ENCODE results near the gene MAP3K6.

MAP3K6 gene

GRCh38 chr1:27351541-27352107 is 15.1 kb downstream of the MAP3K6 start:
- no peaks in the 10 kb centered on the region for H3K27me3 ChIP-seq (ENCODE audit: insufficient read depth, low read length)
- H3K4me3 ChIP-seq (ENCODE audit: low read length): peak overlapping the region; percentile 12
- H2AFZ ChIP-seq (ENCODE audit: low read depth, low read length): peak overlapping the region; percentile 51
- no peaks in the 10 kb centered on the region for H3K4me1 ChIP-seq (ENCODE audit: insufficient read depth, low read length)
- H3K36me3 ChIP-seq (ENCODE audit: insufficient read depth, low read length): peaks cover 7% of the 10 kb centered on the region
- H3K9me3 ChIP-seq (ENCODE audit: low read length): no peaks in the 10 kb centered on the region

- Histone ChIP-seq H3K4me1 (ENCODE audit: insufficient read depth, low read length) (no peaks in the 10 kb centered on the region), H3K4me3 (ENCODE audit: low read length) (peak overlapping the region; percentile 12), H3K9me3 (ENCODE audit: low read length) (no peaks in the 10 kb centered on the region), H3K36me3 (ENCODE audit: insufficient read depth, low read length) (peaks cover 7% of the 10 kb centered on the region), H3K27me3 (ENCODE audit: insufficient read depth, low read length) (no peaks in the 10 kb centered on the region), H2AFZ (ENCODE audit: low read depth, low read length) (peak overlapping the region; percentile 51)
Measured at GRCh38 chr1:27350663-27351540, 15.9 kb downstream of the MAP3K6 start.

- Histone ChIP-seq H2AFZ (ENCODE audit: low read depth, low read length) (no peak overlapping the region), H3K27me3 (ENCODE audit: insufficient read depth, low read length) (no peaks in the 10 kb centered on the region), H3K36me3 (ENCODE audit: insufficient read depth, low read length) (no peaks in the 10 kb centered on the region), H3K4me3 (ENCODE audit: low read length) (no peak overlapping the region), H3K4me1 (ENCODE audit: insufficient read depth, low read length) (no peaks in the 10 kb centered on the region), H3K9me3 (ENCODE audit: low read length) (no peaks in the 10 kb centered on the region)
Measured at GRCh38 chr1:27349784-27350662, 16.7 kb downstream of the MAP3K6 start.

GRCh38 chr1:27348861-27349783 is 17.6 kb downstream of the MAP3K6 start:
- no peaks in the 10 kb centered on the region for H3K36me3 ChIP-seq (ENCODE audit: insufficient read depth, low read length)
- no peak overlapping the region for H2AFZ ChIP-seq (ENCODE audit: low read depth, low read length)
- no peaks in the 10 kb centered on the region for H3K4me1 ChIP-seq (ENCODE audit: insufficient read depth, low read length)
- H3K27me3 ChIP-seq (ENCODE audit: insufficient read depth, low read length): no peaks in the 10 kb centered on the region
- no peaks in the 10 kb centered on the region for H3K9me3 ChIP-seq (ENCODE audit: low read length)
- peak overlapping the region; percentile 31 for H3K4me3 ChIP-seq (ENCODE audit: low read length)

GRCh38 chr1:27346991-27347624 is 19.7 kb downstream of the MAP3K6 start:
- no peaks in the 10 kb centered on the region for H3K27me3 ChIP-seq (ENCODE audit: insufficient read depth, low read length)
- no peaks in the 10 kb centered on the region for H3K36me3 ChIP-seq (ENCODE audit: insufficient read depth, low read length)
- peaks cover 12% of the 10 kb centered on the region for H3K4me1 ChIP-seq (ENCODE audit: insufficient read depth, low read length)
- H2AFZ ChIP-seq (ENCODE audit: low read depth, low read length): no peak overlapping the region
- H3K9me3 ChIP-seq (ENCODE audit: low read length): no peaks in the 10 kb centered on the region
- no peak overlapping the region for H3K4me3 ChIP-seq (ENCODE audit: low read length)

GRCh38 chr1:27346357-27346756 is 20.4 kb downstream of the MAP3K6 start:
- no peak overlapping the region for H3K4me3 ChIP-seq (ENCODE audit: low read length)
- no peaks in the 10 kb centered on the region for H3K9me3 ChIP-seq (ENCODE audit: low read length)
- H2AFZ ChIP-seq (ENCODE audit: low read depth, low read length): no peak overlapping the region
- no peaks in the 10 kb centered on the region for H3K36me3 ChIP-seq (ENCODE audit: insufficient read depth, low read length)
- H3K4me1 ChIP-seq (ENCODE audit: insufficient read depth, low read length): peaks cover 20% of the 10 kb centered on the region
- no peaks in the 10 kb centered on the region for H3K27me3 ChIP-seq (ENCODE audit: insufficient read depth, low read length)

- H3K4me3 ChIP-seq (ENCODE audit: low read length): no peak overlapping the region
- H3K27me3 ChIP-seq (ENCODE audit: insufficient read depth, low read length): no peaks in the 10 kb centered on the region
- peaks cover 20% of the 10 kb centered on the region for H3K4me1 ChIP-seq (ENCODE audit: insufficient read depth, low read length)
- H2AFZ ChIP-seq (ENCODE audit: low read depth, low read length): no peak overlapping the region
- H3K9me3 ChIP-seq (ENCODE audit: low read length): no peaks in the 10 kb centered on the region
- H3K36me3 ChIP-seq (ENCODE audit: insufficient read depth, low read length): no peaks in the 10 kb centered on the region
Measured at GRCh38 chr1:27345272-27345671, 21.5 kb downstream of the MAP3K6 start.

GRCh38 chr1:27343639-27344025 is 23.1 kb downstream of the MAP3K6 start:
- H3K4me1 ChIP-seq (ENCODE audit: insufficient read depth, low read length): peaks cover 28% of the 10 kb centered on the region
- H3K4me3 ChIP-seq (ENCODE audit: low read length): no peak overlapping the region
- H3K9me3 ChIP-seq (ENCODE audit: low read length): no peaks in the 10 kb centered on the region
- H3K36me3 ChIP-seq (ENCODE audit: insufficient read depth, low read length): no peaks in the 10 kb centered on the region
- H2AFZ ChIP-seq (ENCODE audit: low read depth, low read length): no peak overlapping the region
- H3K27me3 ChIP-seq (ENCODE audit: insufficient read depth, low read length): no peaks in the 10 kb centered on the region

GRCh38 chr1:27342778-27343638 is 23.8 kb downstream of the MAP3K6 start:
- peaks cover 31% of the 10 kb centered on the region for H3K4me1 ChIP-seq (ENCODE audit: insufficient read depth, low read length)
- no peak overlapping the region for H3K4me3 ChIP-seq (ENCODE audit: low read length)

GRCh38 chr1:27342391-27342777 is 24.4 kb downstream of the MAP3K6 start:
- no peaks in the 10 kb centered on the region for H3K9me3 ChIP-seq (ENCODE audit: low read length)
- H3K4me1 ChIP-seq (ENCODE audit: insufficient read depth, low read length): peaks cover 31% of the 10 kb centered on the region
- H3K36me3 ChIP-seq (ENCODE audit: insufficient read depth, low read length): no peaks in the 10 kb centered on the region
- H3K27me3 ChIP-seq (ENCODE audit: insufficient read depth, low read length): no peaks in the 10 kb centered on the region
- no peak overlapping the region for H3K4me3 ChIP-seq (ENCODE audit: low read length)
- H2AFZ ChIP-seq (ENCODE audit: low read depth, low read length): no peak overlapping the region

More at GRCh38 chr1:27342778-27343638, 23.8 kb downstream of the MAP3K6 start:
- no peaks in the 10 kb centered on the region for H3K27me3 ChIP-seq (ENCODE audit: insufficient read depth, low read length)
- no peaks in the 10 kb centered on the region for H3K36me3 ChIP-seq (ENCODE audit: insufficient read depth, low read length)
- H3K9me3 ChIP-seq (ENCODE audit: low read length): no peaks in the 10 kb centered on the region
- H2AFZ ChIP-seq (ENCODE audit: low read depth, low read length): no peak overlapping the region

- no peak within 1 kb of the TSS for H2AFZ ChIP-seq (ENCODE audit: low read depth, low read length)
- H3K4me3 ChIP-seq (ENCODE audit: low read length): no peak within 1 kb of the TSS
- H3K9me3 ChIP-seq (ENCODE audit: low read length): no peaks in the 10 kb centered on the region
- no peaks in the 10 kb centered on the region for H3K36me3 ChIP-seq (ENCODE audit: insufficient read depth, low read length)
- peaks cover 31% of the 10 kb centered on the region for H3K4me1 ChIP-seq (ENCODE audit: insufficient read depth, low read length)
- no peaks in the 10 kb centered on the region for H3K27me3 ChIP-seq (ENCODE audit: insufficient read depth, low read length)
Measured at GRCh38 chr1:27341525-27342252, 25.1 kb downstream of the MAP3K6 start, which contains the start of gene SYTL1. SYTL1 (plus strand) TSS chr1:27342022; CDS start chr1:27345335, 3,313 bp downstream.
